Measurements from ENCODE around the gene DCST2.
A peak's percentile ranks its signal among the peaks of the same experiment; 100 is the strongest.

DCST2 gene

GRCh38 chr1:155050560-155051341 lies 17.2 kb upstream of the DCST2 start, which contains the start of gene ADAM15:
Gene ADAM15 (plus strand): TSS chr1:155051316. CDS start chr1:155051387, 71 bp downstream.
- peak; percentile 62 to 72 for DNase-seq (ENCODE audit: low read depth in 1 of 2, low spot score in 1 of 2)

GRCh38 chr1:155049651-155050559 lies 16.3 kb upstream of the DCST2 start:
- no peak for DNase-seq (ENCODE audit: low read depth in 1 of 2, low spot score in 1 of 2)

- no peak for DNase-seq (ENCODE audit: low read depth in 1 of 2, low spot score in 1 of 2)
Observed at GRCh38 chr1:155048449-155049334, 15.1 kb upstream of the DCST2 start.

- peak in 1 of 2 donors; percentile 20 for DNase-seq (ENCODE audit: low read depth in 1 of 2, low spot score in 1 of 2)
Observed at GRCh38 chr1:155044812-155045657, 11.5 kb upstream of the DCST2 start.

GRCh38 chr1:155044365-155044764 lies 10.8 kb upstream of the DCST2 start:
- DNase-seq (ENCODE audit: low read depth in 1 of 2, low spot score in 1 of 2): no peak

- no peak for DNase-seq (ENCODE audit: low read depth in 1 of 2, low spot score in 1 of 2)
Observed at GRCh38 chr1:155043793-155044192, 10.2 kb upstream of the DCST2 start.

- no peak for DNase-seq (ENCODE audit: low read depth in 1 of 2, low spot score in 1 of 2)
Observed at GRCh38 chr1:155043301-155043702, 9.7 kb upstream of the DCST2 start.

- DNase-seq (ENCODE audit: low read depth in 1 of 2, low spot score in 1 of 2): no peak
Observed at GRCh38 chr1:155042789-155043188, 9.2 kb upstream of the DCST2 start.

GRCh38 chr1:155040358-155041093 lies 6.9 kb upstream of the DCST2 start:
- DNase-seq (ENCODE audit: low read depth in 1 of 2, low spot score in 1 of 2): no peak

GRCh38 chr1:155039308-155039669 lies 5.7 kb upstream of the DCST2 start:
- DNase-seq (ENCODE audit: low read depth in 1 of 2, low spot score in 1 of 2): no peak

GRCh38 chr1:155038602-155039307 lies 5.2 kb upstream of the DCST2 start:
- DNase-seq (ENCODE audit: low read depth in 1 of 2, low spot score in 1 of 2): no peak

- no peak for DNase-seq (ENCODE audit: low read depth in 1 of 2, low spot score in 1 of 2)
Observed at GRCh38 chr1:155037851-155038441, 4.4 kb upstream of the DCST2 start.

GRCh38 chr1:155037043-155037442 lies 3.5 kb upstream of the DCST2 start:
- no peak for DNase-seq (ENCODE audit: low read depth in 1 of 2, low spot score in 1 of 2)

GRCh38 chr1:155035936-155036335 lies 2.4 kb upstream of the DCST2 start:
- no peak for DNase-seq (ENCODE audit: low read depth in 1 of 2, low spot score in 1 of 2)

- no peak for DNase-seq (ENCODE audit: low read depth in 1 of 2, low spot score in 1 of 2)
Observed at GRCh38 chr1:155034318-155035208, 982 bp upstream of the DCST2 start.

GRCh38 chr1:155032886-155033285 lies 695 bp downstream of the DCST2 start:
- DNase-seq (ENCODE audit: low read depth in 1 of 2, low spot score in 1 of 2): no peak

- no peak for DNase-seq (ENCODE audit: low read depth in 1 of 2, low spot score in 1 of 2)
Observed at GRCh38 chr1:155030899-155031298, 2.7 kb downstream of the DCST2 start.

Measured in activated T-helper 1 cell treated with anti-CD3 and anti-CD28 coated beads, Interleukin-2, amount 50 U/mL, for 16 hours (primary cell).